Vagina (tissue), 2 donors: ENCODE results near the gene KLRB1.

Experiments
- CTCF ChIP-seq, 3 experiments: fragments of 450-650 bp in 2 of 3; fragments of 200-600 bp in 1 of 3; sonication (generic) in 1 of 3; IDR thresholded peaks; one replicate each; pipeline ENCODE4 v1.5.1; 2017 to 2019; ENCODE audit warnings: antibody characterized with exemption in 3 of 3, mild to moderate bottlenecking in 2 of 3, moderate library complexity in 2 of 3
- POLR2AphosphoS5 ChIP-seq, 2 donors: sonication (generic); formaldehyde crosslinking; IDR thresholded peaks; one replicate each; pipeline ENCODE4 v1.9.0; 2017; ENCODE audit warnings: antibody characterized with exemption in 2 of 2, mild to moderate bottlenecking in 2 of 2, low read depth in 1 of 2; ENCODE audit not compliant: insufficient read depth in 1 of 2

- no peak for TF ChIP-seq CTCF (IDR thresholded peaks at IDR 0.05)
- no peak for TF ChIP-seq POLR2AphosphoS5 (IDR thresholded peaks at IDR 0.05; ENCODE audit: insufficient read depth in 1 of 2, low read depth in 1 of 2)
Measured at GRCh38 chr12:9625019-9625418, 17.3 kb upstream of the KLRB1 start.
